ENCODE data around the gene MFAP5. TPM values are rescaled to one million over a fixed set of nuclear protein-coding genes. Genes with fewer than 3 reads are reported as not detected.

MFAP5 gene
- total and polyA plus RNA-seq, 3 experiments from 2014 or later: not detected

DNA sequence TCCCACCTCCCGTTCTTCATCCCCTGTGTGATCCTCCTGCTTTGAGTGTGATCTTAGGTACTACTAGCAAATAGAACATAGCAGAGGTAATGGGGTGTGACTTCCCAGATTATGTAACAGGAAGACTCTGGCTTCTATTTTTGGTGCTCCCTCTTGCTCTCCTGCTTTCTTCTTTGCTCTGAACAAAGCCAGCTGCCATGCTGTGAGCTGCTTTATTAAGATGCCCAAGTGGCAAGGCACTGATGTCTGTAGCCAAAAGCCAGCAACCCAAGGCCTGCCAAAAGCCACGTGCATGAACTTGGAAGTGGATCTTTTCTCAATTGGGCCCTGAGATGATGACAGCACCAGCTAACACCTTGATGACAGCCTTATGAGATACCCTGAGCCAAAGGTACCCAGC lies 5.8 kb upstream of the MFAP5 start:
- no peak overlapping the region for H3K4me3 Mint-ChIP-seq
- no peaks in the 10 kb centered on the region for H3K27me3 ChIP-seq (ENCODE audit: insufficient read depth, low read length, poor library complexity, severe bottlenecking)
- CTCF ChIA-PET: interaction anchor here (1.1 kb wide), 1 partner anchor 222 kb away, joined by 3 read pairs; no protein-coding TSS in a partner anchor
- H3K4me1 ChIP-seq (ENCODE audit: insufficient read depth, low read length): no peaks in the 10 kb centered on the region
- no peak overlapping the region for H3K27ac ChIP-seq (ENCODE audit: low read depth, low read length)
- DNase-seq: no peak
- no peaks in the 10 kb centered on the region for H3K4me1 Mint-ChIP-seq
- POLR2A ChIA-PET: no interaction called here
- H3K4me3 ChIP-seq (ENCODE audit: low read length): no peak overlapping the region
- H3K9me3 Mint-ChIP-seq: no peaks in the 10 kb centered on the region
- no peaks in the 10 kb centered on the region for H3K9me3 ChIP-seq (ENCODE audit: low read length)
- no peaks in the 10 kb centered on the region for H3K36me3 ChIP-seq (ENCODE audit: insufficient read depth, low read length)
- H3K27ac Mint-ChIP-seq: no peak overlapping the region
- H3K27me3 Mint-ChIP-seq: peaks cover 9 to 10% of the 10 kb centered on the region in 2 donors
- peaks cover 0 to 8% (median 0%) of the 10 kb centered on the region in 3 donors for H3K36me3 Mint-ChIP-seq

GRCh38 chr12:8667270-8667669 lies 4.6 kb upstream of the MFAP5 start:
- H3K36me3 ChIP-seq (ENCODE audit: insufficient read depth, low read length): no peaks in the 10 kb centered on the region
- H3K4me1 ChIP-seq (ENCODE audit: insufficient read depth, low read length): no peaks in the 10 kb centered on the region
- DNase-seq: no peak
- peaks cover 0 to 8% (median 0%) of the 10 kb centered on the region in 3 donors for H3K36me3 Mint-ChIP-seq
- no peak overlapping the region for H3K27ac Mint-ChIP-seq
- H3K9me3 ChIP-seq (ENCODE audit: low read length): no peaks in the 10 kb centered on the region
- H3K4me3 Mint-ChIP-seq: no peak overlapping the region
- H3K27me3 ChIP-seq (ENCODE audit: insufficient read depth, low read length, poor library complexity, severe bottlenecking): no peaks in the 10 kb centered on the region
- CTCF ChIA-PET: interaction anchor here (1.7 kb wide), 1 partner anchor 123 kb away, joined by 4 read pairs; no protein-coding TSS in a partner anchor
- POLR2A ChIA-PET: no interaction called here
- no peaks in the 10 kb centered on the region for H3K9me3 Mint-ChIP-seq
- peaks cover 9 to 10% of the 10 kb centered on the region in 2 donors for H3K27me3 Mint-ChIP-seq
- no peak overlapping the region for H3K27ac ChIP-seq (ENCODE audit: low read depth, low read length)
- no peaks in the 10 kb centered on the region for H3K4me1 Mint-ChIP-seq
- no peak overlapping the region for H3K4me3 ChIP-seq (ENCODE audit: low read length)

DNA sequence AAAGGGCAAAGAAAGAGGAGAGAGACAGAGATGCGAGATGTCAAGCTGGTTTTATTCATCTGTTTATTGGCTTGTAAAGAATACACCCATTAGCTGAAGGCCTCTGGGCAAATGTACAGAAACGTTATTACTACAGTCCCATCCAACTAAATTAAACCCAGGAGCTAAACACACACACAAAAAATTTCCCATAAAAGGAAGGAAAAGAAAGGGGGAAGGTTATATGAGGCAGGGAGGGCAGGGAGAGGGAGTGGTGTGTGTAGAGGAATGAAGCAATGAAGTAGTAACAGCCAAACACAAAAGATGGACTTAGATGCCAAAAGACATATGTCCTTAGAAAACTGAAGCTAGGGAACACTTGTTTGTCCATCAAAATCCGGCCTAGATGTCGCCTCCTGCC lies 3.1 kb upstream of the MFAP5 start:
- Mint-ChIP-seq H3K27me3 (peaks cover 10% of the 10 kb centered on the region in 2 donors), H3K9me3 (no peaks in the 10 kb centered on the region), H3K27ac (no peak overlapping the region), H3K4me3 (no peak overlapping the region), H3K36me3 (peaks cover 0 to 8% (median 0%) of the 10 kb centered on the region in 3 donors), H3K4me1 (no peaks in the 10 kb centered on the region)
- Histone ChIP-seq H3K9me3 (ENCODE audit: low read length) (no peaks in the 10 kb centered on the region), H3K4me1 (ENCODE audit: insufficient read depth, low read length) (no peaks in the 10 kb centered on the region), H3K27ac (ENCODE audit: low read depth, low read length) (no peak overlapping the region), H3K4me3 (ENCODE audit: low read length) (no peak overlapping the region), H3K27me3 (ENCODE audit: insufficient read depth, low read length, poor library complexity, severe bottlenecking) (no peaks in the 10 kb centered on the region), H3K36me3 (ENCODE audit: insufficient read depth, low read length) (no peaks in the 10 kb centered on the region)
- CTCF ChIA-PET: no interaction called here
- no peak for DNase-seq
- POLR2A ChIA-PET: no interaction called here

DNA sequence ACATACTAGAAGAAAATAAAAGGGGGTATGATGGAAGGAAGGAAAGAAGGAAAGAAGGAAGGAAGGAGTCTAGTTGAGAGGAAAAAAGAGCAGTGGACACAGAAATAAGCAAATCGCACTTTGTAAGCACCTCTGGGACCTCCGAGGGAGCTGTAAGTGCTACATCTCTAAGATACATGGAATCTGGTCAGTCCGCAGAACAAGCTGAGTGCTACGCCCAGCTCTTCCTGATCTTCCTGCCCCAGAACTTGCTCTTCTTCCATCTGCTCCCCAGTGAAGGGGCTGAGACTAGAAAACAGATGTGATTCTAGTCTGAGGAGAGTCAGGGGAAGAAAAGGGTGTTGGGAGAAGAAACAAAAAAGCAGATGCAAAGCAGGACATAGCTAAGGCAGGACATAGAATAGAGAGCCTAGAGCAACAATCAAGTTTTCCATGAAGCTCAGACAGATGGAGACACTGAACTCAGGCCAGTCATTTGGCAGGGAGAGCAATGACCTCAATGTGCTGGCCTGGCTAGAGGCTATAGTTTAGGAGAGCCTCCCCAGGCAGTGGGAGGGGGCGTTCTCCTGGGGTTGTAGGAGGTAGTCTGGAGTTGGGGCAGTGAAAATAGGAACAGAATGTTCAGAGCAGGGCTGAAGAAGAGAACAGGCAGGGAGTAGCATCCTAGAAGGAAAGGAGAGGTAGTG lies 1.7 kb upstream of the MFAP5 start:
- H3K27ac ChIP-seq (ENCODE audit: low read depth, low read length): no peak overlapping the region
- Mint-ChIP-seq H3K36me3 (peaks cover 0 to 4% (median 0%) of the 10 kb centered on the region in 3 donors), H3K9me3 (no peaks in the 10 kb centered on the region), H3K4me1 (no peaks in the 10 kb centered on the region), H3K27ac (peak overlapping the region in 1 of 8 donors; percentile 41), H3K4me3 (no peak overlapping the region), H3K27me3 (peaks cover 7 to 10% of the 10 kb centered on the region in 2 donors)
- no peaks in the 10 kb centered on the region for H3K9me3 ChIP-seq (ENCODE audit: low read length)
- ChIA-PET CTCF (interaction anchor here (1.0 kb wide), 1 partner anchor 120 kb away, joined by 3 read pairs; no protein-coding TSS in a partner anchor), POLR2A (interaction anchor here (0.7 kb wide), 1 partner anchor 682 kb away, joined by 3 read pairs; no protein-coding TSS in a partner anchor)
- no peak for DNase-seq
- no peaks in the 10 kb centered on the region for H3K4me1 ChIP-seq (ENCODE audit: insufficient read depth, low read length)
- no peaks in the 10 kb centered on the region for H3K27me3 ChIP-seq (ENCODE audit: insufficient read depth, low read length, poor library complexity, severe bottlenecking)
- H3K4me3 ChIP-seq (ENCODE audit: low read length): no peak overlapping the region
- no peaks in the 10 kb centered on the region for H3K36me3 ChIP-seq (ENCODE audit: insufficient read depth, low read length)

DNA sequence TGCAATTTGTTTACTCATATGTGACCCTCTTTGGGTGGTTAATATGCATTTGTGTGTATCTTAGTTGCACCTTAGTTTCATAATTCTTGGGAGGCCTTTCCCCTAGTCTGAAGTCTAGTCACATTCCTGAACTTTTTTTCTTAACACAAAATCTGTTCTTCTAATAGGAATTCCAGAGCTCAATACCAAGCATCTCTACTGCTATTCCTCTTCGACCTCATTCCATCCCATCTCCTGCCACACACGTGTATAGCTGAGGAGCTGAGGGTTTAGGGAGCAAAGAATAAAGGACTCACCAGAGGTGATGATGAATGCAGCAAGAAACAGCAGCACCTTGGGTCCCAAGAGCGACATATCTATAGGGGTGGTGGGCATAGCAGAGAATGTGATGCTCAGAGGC lies 875 bp downstream of the MFAP5 start:
- POLR2A ChIA-PET: no interaction called here
- H3K4me3 Mint-ChIP-seq: no peak overlapping the region
- no peaks in the 10 kb centered on the region for H3K27me3 ChIP-seq (ENCODE audit: insufficient read depth, low read length, poor library complexity, severe bottlenecking)
- H3K36me3 ChIP-seq (ENCODE audit: insufficient read depth, low read length): no peaks in the 10 kb centered on the region
- H3K27ac Mint-ChIP-seq: no peak overlapping the region
- H3K9me3 ChIP-seq (ENCODE audit: low read length): no peaks in the 10 kb centered on the region
- H3K4me1 ChIP-seq (ENCODE audit: insufficient read depth, low read length): no peaks in the 10 kb centered on the region
- CTCF ChIA-PET: no interaction called here
- H3K9me3 Mint-ChIP-seq: no peaks in the 10 kb centered on the region
- DNase-seq: no peak
- peaks cover 8 to 10% of the 10 kb centered on the region in 2 donors for H3K27me3 Mint-ChIP-seq
- H3K4me3 ChIP-seq (ENCODE audit: low read length): no peak overlapping the region
- no peaks in the 10 kb centered on the region for H3K4me1 Mint-ChIP-seq
- peaks cover 0 to 4% (median 0%) of the 10 kb centered on the region in 3 donors for H3K36me3 Mint-ChIP-seq
- H3K27ac ChIP-seq (ENCODE audit: low read depth, low read length): no peak overlapping the region

GRCh38 chr12:8661016-8661415 lies 1.6 kb downstream of the MFAP5 start:
- peaks cover 0 to 4% (median 0%) of the 10 kb centered on the region in 3 donors for H3K36me3 Mint-ChIP-seq
- no peak for DNase-seq
- no peak overlapping the region for H3K4me3 Mint-ChIP-seq
- H3K9me3 Mint-ChIP-seq: no peaks in the 10 kb centered on the region
- Histone ChIP-seq H3K4me1 (ENCODE audit: insufficient read depth, low read length) (no peaks in the 10 kb centered on the region), H3K36me3 (ENCODE audit: insufficient read depth, low read length) (no peaks in the 10 kb centered on the region), H3K4me3 (ENCODE audit: low read length) (no peak overlapping the region), H3K9me3 (ENCODE audit: low read length) (no peaks in the 10 kb centered on the region), H3K27ac (ENCODE audit: low read depth, low read length) (no peak overlapping the region), H3K27me3 (ENCODE audit: insufficient read depth, low read length, poor library complexity, severe bottlenecking) (no peaks in the 10 kb centered on the region)
- CTCF ChIA-PET: interaction anchor here (0.6 to 0.9 kb wide), 3 partner anchors 12 to 387 kb away, joined by 3 to 4 read pairs (median 3); no protein-coding TSS in a partner anchor
- POLR2A ChIA-PET: no interaction called here
- H3K27me3 Mint-ChIP-seq: peaks cover 8 to 10% of the 10 kb centered on the region in 2 donors
- no peaks in the 10 kb centered on the region for H3K4me1 Mint-ChIP-seq
- peak overlapping the region in 1 of 8 donors; percentile 28 for H3K27ac Mint-ChIP-seq

DNA sequence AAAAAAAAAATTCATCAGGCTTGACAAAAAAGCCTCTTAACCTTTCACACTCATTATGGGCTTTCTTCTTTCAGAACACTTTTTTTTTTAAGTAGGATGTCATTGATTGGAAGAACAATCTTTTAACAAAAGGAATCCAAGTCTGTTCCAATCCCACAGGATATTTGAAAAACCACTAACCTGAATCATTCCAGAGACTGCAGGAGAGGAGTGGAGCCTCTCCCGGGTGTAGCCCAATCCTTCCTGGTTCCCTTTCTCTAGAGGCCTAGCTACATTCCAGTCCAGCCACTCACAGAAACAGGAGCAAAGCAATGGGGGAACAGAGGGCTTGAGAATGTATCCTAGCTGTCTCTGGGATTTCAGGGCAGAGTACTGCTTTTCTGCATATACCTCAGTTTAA lies 4.3 kb downstream of the MFAP5 start:
- no peak overlapping the region for H3K27ac Mint-ChIP-seq
- H3K9me3 Mint-ChIP-seq: no peaks in the 10 kb centered on the region
- H3K27me3 Mint-ChIP-seq: peaks cover 4 to 6% of the 10 kb centered on the region in 2 donors
- H3K4me1 Mint-ChIP-seq: no peaks in the 10 kb centered on the region
- H3K9me3 ChIP-seq (ENCODE audit: low read length): no peaks in the 10 kb centered on the region
- peaks cover 0 to 1% (median 0%) of the 10 kb centered on the region in 3 donors for H3K36me3 Mint-ChIP-seq
- CTCF ChIA-PET: interaction anchor here (0.7 to 2.7 kb wide), 7 partner anchors 12 to 291 kb away, joined by 3 to 14 read pairs (median 6); partner anchors contain the start of gene M6PR
- H3K4me3 Mint-ChIP-seq: no peak overlapping the region
- H3K27me3 ChIP-seq (ENCODE audit: insufficient read depth, low read length, poor library complexity, severe bottlenecking): no peaks in the 10 kb centered on the region
- H3K4me1 ChIP-seq (ENCODE audit: insufficient read depth, low read length): no peaks in the 10 kb centered on the region
- no peak for DNase-seq
- no peak overlapping the region for H3K4me3 ChIP-seq (ENCODE audit: low read length)
- H3K27ac ChIP-seq (ENCODE audit: low read depth, low read length): no peak overlapping the region
- no peaks in the 10 kb centered on the region for H3K36me3 ChIP-seq (ENCODE audit: insufficient read depth, low read length)
- POLR2A ChIA-PET: interaction anchor here (0.6 kb wide), 1 partner anchor 15 kb away, joined by 4 read pairs; no protein-coding TSS in a partner anchor

GRCh38 chr12:8655421-8655820 lies 7.2 kb downstream of the MFAP5 start:
- no peak overlapping the region for H3K27ac ChIP-seq (ENCODE audit: low read depth, low read length)
- Mint-ChIP-seq H3K27ac (no peak overlapping the region), H3K4me3 (no peak overlapping the region), H3K4me1 (peaks cover 0 to under 1% (median 0%) of the 10 kb centered on the region in 3 donors), H3K27me3 (peaks cover 4 to 6% of the 10 kb centered on the region in 2 donors), H3K9me3 (no peaks in the 10 kb centered on the region), H3K36me3 (peaks cover 0 to 1% (median 0%) of the 10 kb centered on the region in 3 donors)
- no peaks in the 10 kb centered on the region for H3K36me3 ChIP-seq (ENCODE audit: insufficient read depth, low read length)
- CTCF ChIA-PET: interaction anchor here (0.7 to 1.6 kb wide), 6 partner anchors 11 to 394 kb away, joined by 3 to 5 read pairs (median 3); no protein-coding TSS in a partner anchor
- POLR2A ChIA-PET: no interaction called here
- H3K27me3 ChIP-seq (ENCODE audit: insufficient read depth, low read length, poor library complexity, severe bottlenecking): no peaks in the 10 kb centered on the region
- H3K9me3 ChIP-seq (ENCODE audit: low read length): no peaks in the 10 kb centered on the region
- no peak for DNase-seq
- no peaks in the 10 kb centered on the region for H3K4me1 ChIP-seq (ENCODE audit: insufficient read depth, low read length)
- H3K4me3 ChIP-seq (ENCODE audit: low read length): no peak overlapping the region
